K562 (cell line): ENCODE results near the gene GRIA4.

Experiments used
- CREB1 ChIP-seq, 2 experiments: sonication (generic) in 1 of 2; formaldehyde crosslinking in 1 of 2; IDR thresholded peaks; 2 replicates each; pipeline versions ENCODE4 v1.6.1 to v1.8.0; 2012 to 2022; ENCODE audit warnings: inconsistent platforms in 1 of 2, mild to moderate bottlenecking in 1 of 2, missing genetic modification reagents in 1 of 2, moderate library complexity in 1 of 2
- CTCF ChIP-seq, 3 experiments: IDR thresholded peaks in 2 of 3; conservative IDR thresholded peaks in 1 of 3; 2 replicates each; pipeline ENCODE4 v1.5.1; 2011 to 2012; ENCODE audit warnings: low read length in 3 of 3, mild to moderate bottlenecking in 3 of 3, control low read depth in 2 of 3, improper control_type of control experiment in 1 of 3, inconsistent platforms in 1 of 3, low read depth in 1 of 3, mixed read lengths in 1 of 3, moderate library complexity in 1 of 3; ENCODE audit not compliant: insufficient read depth in 2 of 3
- DMBX1 ChIP-seq: fragments of 250-450 bp; sonication (Bioruptor Pico); IDR thresholded peaks from 2 replicates; pipeline ENCODE4 v1.8.0; 2022; ENCODE audit warnings: inconsistent platforms, mild to moderate bottlenecking, moderate library complexity, borderline replicate concordance
- PHF20 ChIP-seq: fragments of 450-650 bp; IDR thresholded peaks from 2 replicates; pipeline ENCODE4 v1.6.1; 2018; ENCODE audit not compliant: partially characterized antibody
- PTRF ChIP-seq: fragments of 450-650 bp; IDR thresholded peaks from 2 replicates; pipeline ENCODE4 v1.6.1; 2016; ENCODE audit warnings: mild to moderate bottlenecking, missing genetic modification characterization, missing compliant biosample characterization
- SPI1 ChIP-seq: IDR thresholded peaks from 2 replicates; pipeline ENCODE4 v1.6.1; 2011; ENCODE audit warnings: low read depth, low read length, control low read depth, borderline replicate concordance
- USF1 ChIP-seq: sonication (generic); formaldehyde crosslinking; IDR thresholded peaks from 2 replicates; pipeline ENCODE4 v1.9.0; 2022; ENCODE audit warnings: mild to moderate bottlenecking, missing genetic modification reagents
- ZBTB11 ChIP-seq, 3 experiments: fragments of 200-800 bp in 1 of 3; fragments of 250-450 bp in 1 of 3; fragments of 450-650 bp in 1 of 3; sonication (Bioruptor Pico) in 1 of 3; sonication (Bioruptor generic) in 1 of 3; formaldehyde crosslinking in 1 of 3; IDR thresholded peaks; 2 replicates each; pipeline versions ENCODE4 v1.6.1 to v1.8.0; 2016 to 2022; ENCODE audit warnings: mild to moderate bottlenecking in 2 of 3, missing genetic modification characterization in 2 of 3, missing compliant biosample characterization in 1 of 3, moderate library complexity in 1 of 3
- ZNF175 ChIP-seq: fragments of 200-800 bp; sonication (Bioruptor generic); IDR thresholded peaks from 2 replicates; pipeline ENCODE4 v1.6.1; 2016; ENCODE audit warnings: low read depth, mild to moderate bottlenecking, missing genetic modification characterization, missing compliant biosample characterization
- ZNF232 ChIP-seq: sonication (generic); formaldehyde crosslinking; IDR thresholded peaks from 2 replicates; pipeline ENCODE4 v1.8.0; 2022; ENCODE audit warnings: mild to moderate bottlenecking, missing genetic modification reagents
- ZNF644 ChIP-seq: fragments of 200-800 bp; sonication (Bioruptor generic); IDR thresholded peaks from 2 replicates; pipeline ENCODE4 v1.6.1; 2016; ENCODE audit warnings: low read depth, missing genetic modification characterization, missing compliant biosample characterization
- TF ChIP-seq, protein P1 (sequence below): sonication (generic); formaldehyde crosslinking; IDR thresholded peaks from 2 replicates; pipeline ENCODE4 v1.4.0; 2020; ENCODE audit warnings: mild to moderate bottlenecking, missing genetic modification reagents

- TF ChIP-seq ZNF175 (CRISPR knock-in tag) (no peak), ZBTB11 (CRISPR knock-in tag; IDR thresholded peaks at IDR 0.05) (no peak), SPI1 (no peak), CTCF (IDR thresholded peaks at IDR 0.05 in 2 of 3, conservative IDR thresholded peaks at IDR 0.05 in 1 of 3; ENCODE audit: insufficient read depth in 2 of 3, low read depth in 1 of 3, low read length in 3 of 3) (no peak), PTRF (tag) (no peak), PHF20 (no peak), ZNF232 (CRISPR knock-in tag) (no peak), DMBX1 (no peak), USF1 (CRISPR knock-in tag) (no peak), ZNF644 (no peak), CREB1 (IDR thresholded peaks at IDR 0.05) (no peak), CREB1 (CRISPR knock-in tag; IDR thresholded peaks at IDR 0.05) (no peak)
- TF ChIP-seq, protein P1, sequence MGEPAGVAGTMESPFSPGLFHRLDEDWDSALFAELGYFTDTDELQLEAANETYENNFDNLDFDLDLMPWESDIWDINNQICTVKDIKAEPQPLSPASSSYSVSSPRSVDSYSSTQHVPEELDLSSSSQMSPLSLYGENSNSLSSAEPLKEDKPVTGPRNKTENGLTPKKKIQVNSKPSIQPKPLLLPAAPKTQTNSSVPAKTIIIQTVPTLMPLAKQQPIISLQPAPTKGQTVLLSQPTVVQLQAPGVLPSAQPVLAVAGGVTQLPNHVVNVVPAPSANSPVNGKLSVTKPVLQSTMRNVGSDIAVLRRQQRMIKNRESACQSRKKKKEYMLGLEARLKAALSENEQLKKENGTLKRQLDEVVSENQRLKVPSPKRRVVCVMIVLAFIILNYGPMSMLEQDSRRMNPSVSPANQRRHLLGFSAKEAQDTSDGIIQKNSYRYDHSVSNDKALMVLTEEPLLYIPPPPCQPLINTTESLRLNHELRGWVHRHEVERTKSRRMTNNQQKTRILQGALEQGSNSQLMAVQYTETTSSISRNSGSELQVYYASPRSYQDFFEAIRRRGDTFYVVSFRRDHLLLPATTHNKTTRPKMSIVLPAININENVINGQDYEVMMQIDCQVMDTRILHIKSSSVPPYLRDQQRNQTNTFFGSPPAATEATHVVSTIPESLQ (CRISPR knock-in tag): no peak
Measured at GRCh38 chr11:105632316-105632715, 22.4 kb downstream of the GRIA4 start.
